BJ (cell line): ENCODE measurements around the gene RGS3. TPM values are rescaled to one million over a fixed set of nuclear protein-coding genes. Genes with fewer than 3 reads are reported as not detected.

Source experiments
- CTCF ChIA-PET: fragments of 350-600 bp; formaldehyde crosslinking; extraction: SDS; loops from one replicate; lab custom pipeline; 2021; ENCODE audit warnings: antibody characterized with exemption, inconsistent platforms; lab: Yijun Ruan, JAX
- POLR2A ChIA-PET: fragments of 300-600 bp; sonication (Branson Sonifier 250); formaldehyde crosslinking; extraction: SDS; loops from one replicate; lab custom pipeline; 2021; ENCODE audit warnings: antibody characterized with exemption; lab: Charles Lee
- DNase-seq: peaks from one replicate; pipeline ENCODE4 v3.0.0-alpha.2; 2011; ENCODE audit warnings: low read depth
- H3K27me3 ChIP-seq: 2 replicates; pipeline ENCODE4 v1.6.0; 2011; ENCODE audit warnings: low read length; ENCODE audit not compliant: control insufficient read depth, insufficient read depth
- H3K36me3 ChIP-seq: 2 replicates; pipeline ENCODE4 v1.5.1; 2011; ENCODE audit warnings: low read length; ENCODE audit not compliant: control insufficient read depth, insufficient read depth
- H3K4me3 ChIP-seq: 2 replicates; pipeline ENCODE4 v1.5.1; 2011; ENCODE audit warnings: low read depth, mild to moderate bottlenecking, control low read depth, low read length
- polyA plus RNA-seq: library from polyadenylated mRNA; depleted of rRNA; stranded (reverse); fragments of >200 nt; gene quantifications from 2 replicates; pipeline ENCODE4 v1.2.3, GENCODE V29; 2011
- TF ChIP-seq, protein P1 (sequence below): IDR thresholded peaks from 2 replicates; pipeline ENCODE4 v1.5.1; 2011; ENCODE audit warnings: low read depth, mild to moderate bottlenecking, control low read depth, inconsistent platforms, low read length, moderate library complexity; ENCODE audit not compliant: insufficient read depth

RGS3 gene
- polyA plus RNA-seq, 1 experiment = 66.4 TPM

DNA sequence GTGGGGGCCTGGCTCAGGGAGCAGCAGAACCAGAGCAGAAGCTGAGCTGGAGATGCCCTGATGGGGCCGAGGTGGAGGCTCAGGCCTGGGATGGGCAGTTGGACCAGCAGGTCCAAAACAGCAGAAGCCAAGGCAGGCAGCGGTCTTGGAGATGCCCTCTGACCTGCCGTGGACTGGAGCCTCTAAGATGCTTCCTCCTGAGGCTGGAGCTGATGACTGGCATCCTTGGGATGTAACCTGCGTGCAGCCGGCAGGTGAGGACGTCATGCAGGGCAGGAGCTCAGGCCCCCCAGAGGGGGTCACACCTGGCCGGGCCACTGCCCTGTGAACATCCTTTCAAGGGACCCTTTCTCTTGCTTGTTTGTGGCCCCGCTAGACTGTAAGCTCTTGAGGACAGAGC lies 162.0 kb downstream of the RGS3 start:
- H3K4me3 ChIP-seq = no peak overlapping the region
- POLR2A ChIA-PET = no interaction called here
- DNase-seq = no peak
- H3K36me3 ChIP-seq = no peaks in the 10 kb centered on the region
- CTCF ChIA-PET = interaction anchor here (1.6 to 3.5 kb wide), 2 partner anchors 30 to 35 kb away, joined by 4 to 19 read pairs; no protein-coding TSS in a partner anchor
- H3K27me3 ChIP-seq = no peaks in the 10 kb centered on the region; the same call in 1 of the 2 replicates
- TF ChIP-seq, protein P1, sequence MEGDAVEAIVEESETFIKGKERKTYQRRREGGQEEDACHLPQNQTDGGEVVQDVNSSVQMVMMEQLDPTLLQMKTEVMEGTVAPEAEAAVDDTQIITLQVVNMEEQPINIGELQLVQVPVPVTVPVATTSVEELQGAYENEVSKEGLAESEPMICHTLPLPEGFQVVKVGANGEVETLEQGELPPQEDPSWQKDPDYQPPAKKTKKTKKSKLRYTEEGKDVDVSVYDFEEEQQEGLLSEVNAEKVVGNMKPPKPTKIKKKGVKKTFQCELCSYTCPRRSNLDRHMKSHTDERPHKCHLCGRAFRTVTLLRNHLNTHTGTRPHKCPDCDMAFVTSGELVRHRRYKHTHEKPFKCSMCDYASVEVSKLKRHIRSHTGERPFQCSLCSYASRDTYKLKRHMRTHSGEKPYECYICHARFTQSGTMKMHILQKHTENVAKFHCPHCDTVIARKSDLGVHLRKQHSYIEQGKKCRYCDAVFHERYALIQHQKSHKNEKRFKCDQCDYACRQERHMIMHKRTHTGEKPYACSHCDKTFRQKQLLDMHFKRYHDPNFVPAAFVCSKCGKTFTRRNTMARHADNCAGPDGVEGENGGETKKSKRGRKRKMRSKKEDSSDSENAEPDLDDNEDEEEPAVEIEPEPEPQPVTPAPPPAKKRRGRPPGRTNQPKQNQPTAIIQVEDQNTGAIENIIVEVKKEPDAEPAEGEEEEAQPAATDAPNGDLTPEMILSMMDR = no peak

DNA sequence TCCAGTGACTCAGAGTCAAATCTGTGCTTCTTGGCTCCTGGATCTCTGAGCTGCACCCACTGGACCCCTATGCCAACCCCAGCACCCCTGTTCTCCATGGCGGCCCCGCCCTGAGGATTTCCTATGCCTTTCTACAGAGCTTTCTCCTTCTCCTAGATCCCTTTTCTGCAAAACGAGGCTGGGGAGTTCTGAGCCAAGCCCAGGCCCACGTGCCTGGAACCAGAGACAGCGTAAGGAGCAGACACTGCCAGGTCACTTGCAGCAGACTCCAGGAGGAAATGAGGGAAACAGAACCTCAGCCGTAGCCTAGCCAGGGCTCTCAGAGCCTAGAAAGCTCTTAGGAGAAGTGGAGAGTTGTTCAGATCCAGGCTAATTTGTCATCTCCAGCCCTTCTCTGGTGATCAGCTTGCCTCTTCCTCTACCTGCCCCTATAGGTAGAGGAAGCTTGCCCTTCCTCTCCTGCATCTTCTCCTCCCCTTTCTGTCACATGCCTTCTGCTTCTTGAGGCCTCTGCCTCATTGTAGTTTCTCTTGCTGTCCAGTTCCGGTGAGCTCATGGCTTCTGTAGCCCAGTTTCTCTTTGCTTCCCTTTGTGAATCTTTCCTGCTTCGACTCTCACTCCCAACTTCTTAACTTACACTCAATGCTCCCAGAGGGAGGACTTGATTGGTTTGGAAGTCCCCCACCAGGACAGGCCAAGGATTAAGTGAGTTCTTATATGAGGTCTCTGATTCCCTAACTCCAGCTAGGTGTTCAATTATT lies 163.4 kb downstream of the RGS3 start:
- TF ChIP-seq, protein P1 = no peak
- no peak for DNase-seq
- Histone ChIP-seq H3K36me3 (no peaks in the 10 kb centered on the region), H3K4me3 (no peak overlapping the region), H3K27me3 (peaks cover 9% of the 10 kb centered on the region)
- ChIA-PET POLR2A (no interaction called here), CTCF (interaction anchor here (0.6 to 3.5 kb wide), 4 partner anchors 10 to 361 kb away, joined by 3 to 19 read pairs (median 6); no protein-coding TSS in a partner anchor)

DNA sequence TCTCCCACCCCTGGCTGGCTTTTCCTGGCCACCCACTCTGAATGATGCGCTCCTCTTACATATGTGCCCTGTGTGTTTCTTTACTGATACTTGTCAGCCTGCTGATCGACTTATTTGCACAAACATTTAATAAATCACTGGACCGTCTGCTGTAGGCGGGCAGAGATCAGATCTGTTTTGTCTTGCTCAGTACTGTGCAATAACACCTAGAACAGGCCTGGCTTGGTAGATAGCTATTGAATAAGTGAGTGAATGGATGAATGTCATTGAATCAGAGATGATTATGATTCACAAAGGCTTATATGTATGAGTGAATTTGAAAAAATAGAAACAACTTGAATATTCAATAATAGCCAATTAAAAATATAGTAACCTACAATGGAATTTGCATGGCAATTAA lies 165.1 kb downstream of the RGS3 start:
- TF ChIP-seq, protein P1 = no peak
- CTCF ChIA-PET = interaction anchor here (2.4 kb wide), 1 partner anchor 12 kb away, joined by 8 read pairs; no protein-coding TSS in a partner anchor
- DNase-seq = no peak
- H3K36me3 ChIP-seq = no peaks in the 10 kb centered on the region
- no peak overlapping the region for H3K4me3 ChIP-seq
- peaks cover 9% of the 10 kb centered on the region for H3K27me3 ChIP-seq
- POLR2A ChIA-PET = no interaction called here

DNA sequence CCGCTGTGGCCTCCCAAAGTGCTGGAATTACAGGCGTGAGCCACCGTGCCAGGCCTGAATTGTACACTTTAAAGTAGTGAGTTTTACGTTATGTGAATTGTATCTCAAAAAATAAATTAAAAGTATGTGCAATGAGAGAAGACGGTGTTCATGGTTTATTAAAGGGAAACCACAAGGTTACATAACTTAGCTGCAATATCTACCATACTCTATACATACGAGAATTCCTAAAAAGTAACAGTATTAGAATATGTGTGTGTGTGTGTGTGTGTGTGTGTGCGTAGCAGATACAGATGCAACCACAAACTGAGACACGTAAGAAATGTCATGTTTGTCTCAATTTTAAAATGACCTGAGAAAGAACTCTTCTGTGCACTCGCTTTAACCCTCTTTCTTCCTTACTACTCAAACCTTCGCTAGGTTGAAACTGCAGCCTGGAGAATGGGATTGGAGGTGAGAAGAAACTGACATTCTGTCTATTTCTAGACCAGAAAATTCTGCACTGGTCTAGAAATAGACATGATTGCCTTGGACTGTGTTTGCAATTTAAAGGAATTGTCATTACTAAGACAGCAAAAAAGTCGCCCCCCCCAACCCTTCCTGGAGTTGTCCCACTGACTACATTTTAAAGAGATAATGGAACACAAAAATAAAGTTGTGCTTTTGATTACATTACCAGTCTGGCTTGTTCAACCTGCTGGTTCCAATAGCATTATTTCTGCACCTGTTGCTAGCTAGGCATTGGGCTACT lies 167.0 kb downstream of the RGS3 start:
- H3K27me3 ChIP-seq = peaks cover 10% of the 10 kb centered on the region
- H3K4me3 ChIP-seq = no peak overlapping the region
- TF ChIP-seq, protein P1 = no peak
- POLR2A ChIA-PET = no interaction called here
- no peaks in the 10 kb centered on the region for H3K36me3 ChIP-seq
- no peak for DNase-seq
- CTCF ChIA-PET = no interaction called here
